ENCODE measurements around the gene HDAC10.
A peak's percentile ranks its signal among the peaks of the same experiment; 100 is the strongest.

The HDAC10 gene

GRCh38 chr22:50247748-50248147, 3.3 kb downstream of the HDAC10 start:
- no peak for DNase-seq (ENCODE audit: low read depth)
- TF ChIP-seq POLR2A (IDR thresholded peaks at IDR 0.05; ENCODE audit: extremely low read depth, insufficient read length) = no peak

GRCh38 chr22:50246242-50247175, 4.6 kb downstream of the HDAC10 start:
- no peak for DNase-seq (ENCODE audit: low read depth)
- no peak overlapping the region for H3K4me3 ChIP-seq (ENCODE audit: low read depth, low read length)
- TF ChIP-seq POLR2A (IDR thresholded peaks at IDR 0.05; ENCODE audit: extremely low read depth, insufficient read length) (no peak), MYC (IDR thresholded peaks at IDR 0.05; ENCODE audit: low read depth, low read length) (no peak), CTCF (IDR thresholded peaks at IDR 0.05; ENCODE audit: low read depth, low read length) (no peak), MAX (IDR thresholded peaks at IDR 0.05; ENCODE audit: low read depth, low read length) (no peak)

More at GRCh38 chr22:50247748-50248147, 3.3 kb downstream of the HDAC10 start:
- no peak overlapping the region for H3K4me3 ChIP-seq (ENCODE audit: low read depth, low read length)

DNA sequence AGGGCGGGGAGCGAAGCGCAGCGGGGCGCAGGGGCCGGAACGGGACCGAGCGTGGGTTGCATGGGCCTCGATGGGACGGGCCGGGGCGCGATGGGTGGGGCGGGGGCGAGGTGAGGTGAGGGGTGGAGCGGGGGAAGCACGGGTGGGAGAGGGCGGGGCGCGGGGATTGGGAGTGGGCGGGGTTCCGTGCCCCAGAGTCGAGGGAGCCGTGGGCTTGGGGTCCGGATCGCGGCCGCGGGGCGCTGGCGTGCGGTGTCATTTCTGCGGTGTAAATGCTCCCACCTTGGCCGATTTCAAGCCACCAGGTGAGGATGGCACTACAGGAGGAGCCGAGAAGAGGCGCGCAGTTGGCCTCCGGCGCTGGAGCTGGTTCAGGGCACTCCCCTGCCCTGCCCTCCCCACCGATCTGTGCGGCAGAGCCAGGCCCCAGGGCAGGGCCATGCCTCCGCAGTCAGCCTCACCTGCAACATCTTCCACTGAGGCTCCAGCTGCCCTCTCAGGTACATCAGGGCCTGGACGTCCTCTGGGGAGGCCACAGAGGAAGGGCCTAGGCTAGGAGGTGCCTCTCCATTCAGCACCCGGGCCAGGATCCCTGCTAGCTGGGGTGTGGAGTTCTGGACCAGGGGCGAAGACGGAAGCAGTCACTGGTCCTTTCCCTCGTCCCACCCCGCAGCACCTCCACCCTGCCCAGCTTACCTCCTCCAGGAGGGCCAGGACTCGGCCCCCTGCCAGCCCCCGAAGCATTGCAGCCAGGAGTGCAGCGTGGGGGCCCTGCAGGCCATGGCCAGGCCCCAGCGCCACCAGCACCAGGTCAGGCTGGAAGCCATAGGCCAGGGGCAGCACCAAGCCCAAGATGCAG, 5.6 kb downstream of the HDAC10 start:
- DNase-seq (ENCODE audit: low read depth) = no peak
- peak overlapping the region; percentile 89 for H3K4me3 ChIP-seq (ENCODE audit: low read depth, low read length)
- TF ChIP-seq POLR2A (IDR thresholded peaks at IDR 0.05; ENCODE audit: extremely low read depth, insufficient read length) (no peak), CTCF (IDR thresholded peaks at IDR 0.05; ENCODE audit: low read depth, low read length) (no peak), MYC (IDR thresholded peaks at IDR 0.05; ENCODE audit: low read depth, low read length) (no peak), MAX (IDR thresholded peaks at IDR 0.05; ENCODE audit: low read depth, low read length) (no peak)

- DNase-seq (ENCODE audit: low read depth) = peak; percentile 95
- TF ChIP-seq POLR2A (IDR thresholded peaks at IDR 0.05; ENCODE audit: extremely low read depth, insufficient read length) = peak; percentile 58
- TF ChIP-seq MAX (IDR thresholded peaks at IDR 0.05; ENCODE audit: low read depth, low read length) = peak; percentile 59
- peak; percentile 82; the same call in 1 of the 2 replicates for TF ChIP-seq MYC (IDR thresholded peaks at IDR 0.05; ENCODE audit: low read depth, low read length)
- no peak for TF ChIP-seq CTCF (IDR thresholded peaks at IDR 0.05; ENCODE audit: low read depth, low read length)
- peak within 1 kb of the TSS; percentile 89 for H3K4me3 ChIP-seq (ENCODE audit: low read depth, low read length)
Measured at GRCh38 chr22:50244420-50245213, 6.4 kb downstream of the HDAC10 start, which contains the start of gene TUBGCP6. TSS of gene TUBGCP6 (minus strand) at chr22:50245023. CDS start at chr22:50244459, 564 bp downstream.

GRCh38 chr22:50243685-50244419, 7.2 kb downstream of the HDAC10 start:
- TF ChIP-seq MAX (IDR thresholded peaks at IDR 0.05; ENCODE audit: low read depth, low read length) (no peak), POLR2A (IDR thresholded peaks at IDR 0.05; ENCODE audit: extremely low read depth, insufficient read length) (no peak), MYC (IDR thresholded peaks at IDR 0.05; ENCODE audit: low read depth, low read length) (no peak), CTCF (IDR thresholded peaks at IDR 0.05; ENCODE audit: low read depth, low read length) (no peak)
- DNase-seq (ENCODE audit: low read depth) = peak; percentile 53
- peak overlapping the region; percentile 89 for H3K4me3 ChIP-seq (ENCODE audit: low read depth, low read length)
